Uterus (tissue), 2 donors: ENCODE measurements around the gene OR5K1.

Experiments used
- POLR2A ChIP-seq, 2 donors: fragments of 450-650 bp; IDR thresholded peaks; one replicate each; pipeline ENCODE4 v1.6.1; 2016; ENCODE audit warnings: antibody characterized with exemption in 2 of 2, mild to moderate bottlenecking in 1 of 2, moderate library complexity in 1 of 2
- TF ChIP-seq, protein P1 (sequence below), 4 experiments: fragments of 200-600 bp in 2 of 4; fragments of 450-650 bp in 2 of 4; sonication (generic) in 2 of 4; IDR thresholded peaks; one replicate each; pipeline ENCODE4 v1.5.1; 2016 to 2019; ENCODE audit warnings: antibody characterized with exemption in 4 of 4, mild to moderate bottlenecking in 2 of 4, moderate library complexity in 1 of 4

DNA sequence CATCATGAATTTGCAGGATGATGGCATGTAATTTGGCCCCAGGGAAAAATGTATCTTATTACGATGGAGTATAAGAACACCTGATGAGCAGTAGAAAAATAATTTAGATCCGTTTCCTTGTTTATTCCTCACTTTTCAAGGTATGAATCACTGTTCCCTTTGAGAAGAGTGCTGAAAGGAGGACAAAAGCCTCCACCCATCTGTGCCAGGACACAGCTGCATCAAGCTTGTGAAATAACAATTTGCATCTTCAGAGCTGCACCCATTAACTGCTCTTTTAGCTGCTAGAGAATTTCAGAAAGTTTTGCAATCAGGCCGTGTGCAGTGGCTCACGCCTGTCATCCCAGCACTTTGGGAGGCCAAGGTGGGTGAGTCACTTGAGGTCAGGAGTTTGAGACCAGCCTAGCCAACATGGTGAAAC lies 50.1 kb downstream of the OR5K1 start:
- TF ChIP-seq, protein P1, sequence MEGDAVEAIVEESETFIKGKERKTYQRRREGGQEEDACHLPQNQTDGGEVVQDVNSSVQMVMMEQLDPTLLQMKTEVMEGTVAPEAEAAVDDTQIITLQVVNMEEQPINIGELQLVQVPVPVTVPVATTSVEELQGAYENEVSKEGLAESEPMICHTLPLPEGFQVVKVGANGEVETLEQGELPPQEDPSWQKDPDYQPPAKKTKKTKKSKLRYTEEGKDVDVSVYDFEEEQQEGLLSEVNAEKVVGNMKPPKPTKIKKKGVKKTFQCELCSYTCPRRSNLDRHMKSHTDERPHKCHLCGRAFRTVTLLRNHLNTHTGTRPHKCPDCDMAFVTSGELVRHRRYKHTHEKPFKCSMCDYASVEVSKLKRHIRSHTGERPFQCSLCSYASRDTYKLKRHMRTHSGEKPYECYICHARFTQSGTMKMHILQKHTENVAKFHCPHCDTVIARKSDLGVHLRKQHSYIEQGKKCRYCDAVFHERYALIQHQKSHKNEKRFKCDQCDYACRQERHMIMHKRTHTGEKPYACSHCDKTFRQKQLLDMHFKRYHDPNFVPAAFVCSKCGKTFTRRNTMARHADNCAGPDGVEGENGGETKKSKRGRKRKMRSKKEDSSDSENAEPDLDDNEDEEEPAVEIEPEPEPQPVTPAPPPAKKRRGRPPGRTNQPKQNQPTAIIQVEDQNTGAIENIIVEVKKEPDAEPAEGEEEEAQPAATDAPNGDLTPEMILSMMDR (IDR thresholded peaks at IDR 0.05), result no peak
- TF ChIP-seq POLR2A (IDR thresholded peaks at IDR 0.05), result no peak
